H1 (cell line): ENCODE results near the gene SH3D19. TPM values are rescaled to one million over a fixed set of nuclear protein-coding genes. Genes with fewer than 3 reads are reported as not detected.

Experiments used
- BCL11A ChIP-seq, 2 experiments: IDR thresholded peaks; one replicate each; pipeline ENCODE4 v1.6.1; 2011; ENCODE audit warnings: low read depth in 2 of 2, low read length in 2 of 2, mild to moderate bottlenecking in 2 of 2
- CHD2 ChIP-seq: IDR thresholded peaks from 2 replicates; pipeline ENCODE4 v1.6.1; 2012; ENCODE audit warnings: low read length, improper control_type of control experiment
- JUN ChIP-seq: IDR thresholded peaks from 2 replicates; pipeline ENCODE4 v1.6.1; 2011; ENCODE audit warnings: low read depth, mild to moderate bottlenecking, improper control_type of control experiment, low read length
- KDM5A ChIP-seq: fragments of 200-600 bp; IDR thresholded peaks from 2 replicates; pipeline ENCODE4 v1.7.1; 2012; ENCODE audit warnings: mild to moderate bottlenecking, low read length, inconsistent platforms, mixed read lengths
- MAFK ChIP-seq: IDR thresholded peaks from 2 replicates; pipeline ENCODE4 v1.6.1; 2012; ENCODE audit warnings: low read depth, mild to moderate bottlenecking, improper control_type of control experiment, low read length
- polyA plus RNA-seq, 7 experiments: library from polyadenylated mRNA; depleted of rRNA in 3 of 7; stranded (reverse) in 5 of 7; unstranded in 2 of 7; fragments of >200 nt in 5 of 7; fragments of 200-250 nt in 2 of 7; gene quantifications; 1 replicate in 5 of 7; 2 replicates in 1 of 7; 4 replicates in 1 of 7; pipeline versions ENCODE4 v1.2.1 to v1.2.3, GENCODE V29; 2011 to 2013; ENCODE audit warnings: missing spikeins in 2 of 7, mixed read lengths in 2 of 7
- total RNA-seq: library from RNA; stranded (reverse); fragmentation: NEBNext Ultra II Directional; extraction: Animal tissue kit (Norgen Biotek cat#: 25700); gene quantifications from 2 replicates; pipeline ENCODE4 v1.2.1, GENCODE V29; 2021

SH3D19 gene
- total and polyA plus RNA-seq, 2 of the 8 experiments (the other 6 are each of a cell fraction or from before 2014, with no cell fraction given), result 11.7 to 51.3 TPM

- TF ChIP-seq KDM5A (no peak), JUN (no peak), MAFK (no peak), CHD2 (no peak), BCL11A (IDR thresholded peaks at IDR 0.05; ENCODE audit: low read depth in 2 of 2, low read length in 2 of 2) (no peak)
- TF ChIP-seq, all 59 proteins: peak for 0
Observed at GRCh38 chr4:151355155-151355554, 29.8 kb upstream of the SH3D19 start (continued).
